ENCODE data around the gene SYNE2. TPM values are rescaled to one million over a fixed set of nuclear protein-coding genes. Genes with fewer than 3 reads are reported as not detected.

The SYNE2 gene
- total RNA-seq, 1 experiment from 2014 or later = 16.0 TPM

DNA sequence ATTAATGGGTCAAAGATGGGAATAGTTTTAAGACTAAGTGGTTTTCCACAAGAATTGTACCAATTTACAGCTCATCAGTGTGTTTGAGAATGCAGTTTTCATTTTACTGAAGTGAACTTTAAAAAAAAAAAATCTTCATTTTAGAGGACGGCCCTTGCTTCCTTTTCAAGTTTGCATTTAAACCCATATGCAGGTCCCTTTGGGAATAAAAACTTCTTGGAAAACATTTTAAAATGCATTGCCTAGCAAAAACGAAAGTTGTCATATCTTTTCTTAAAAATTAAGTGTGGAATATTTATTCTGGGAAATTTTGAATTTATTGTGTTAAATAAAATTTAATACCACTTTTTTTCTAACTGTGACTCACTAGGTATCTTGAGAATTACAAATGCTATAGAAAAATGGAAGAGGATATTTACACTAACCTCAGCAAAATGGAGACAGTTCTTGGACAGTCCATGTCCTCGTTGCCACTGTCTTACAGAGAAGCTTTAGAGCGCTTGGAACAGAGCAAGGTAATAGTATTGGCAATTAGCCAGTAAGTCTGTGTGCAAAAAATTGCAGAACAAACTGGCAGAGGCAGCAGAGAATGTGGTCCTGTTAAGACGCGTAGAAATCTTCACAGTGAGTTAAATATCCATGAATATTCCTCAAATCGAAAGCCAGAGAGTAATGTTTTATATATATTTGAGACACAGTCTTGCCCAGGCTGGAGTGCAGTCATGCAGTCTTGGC, 209.7 kb downstream of the SYNE2 start:
- ChIA-PET CTCF (no interaction called here), POLR2A (ENCODE audit: unreplicated experiment) (interaction anchor here (0.6 kb wide), 1 partner anchor 281 kb away, joined by 4 read pairs; no protein-coding TSS in a partner anchor)
- no peak overlapping the region for H2AFZ ChIP-seq (ENCODE audit: low read length)
- peaks cover 25% of the 10 kb centered on the region for H3K4me1 ChIP-seq (ENCODE audit: insufficient read depth, low read length)
- no peak overlapping the region for H3K4me2 ChIP-seq (ENCODE audit: low read length)
- H3K27ac ChIP-seq (ENCODE audit: low read length) = no peak overlapping the region
- H3K79me2 ChIP-seq (ENCODE audit: low read length) = no peaks in the 10 kb centered on the region
- H4K20me1 ChIP-seq (ENCODE audit: low read length) = no peaks in the 10 kb centered on the region
- no peaks in the 10 kb centered on the region for H3K27me3 ChIP-seq (ENCODE audit: low read length)
- H3F3A ChIP-seq (ENCODE audit: low read length, unreplicated experiment) = no peaks in the 10 kb centered on the region
- TF ChIP-seq EZH2 (IDR thresholded peaks at IDR 0.05; ENCODE audit: low read length, unreplicated experiment) (no peak), EZH2phosphoT487 (IDR thresholded peaks at IDR 0.05; ENCODE audit: borderline replicate concordance, low read length) (no peak), CTCF (conservative IDR thresholded peaks at IDR 0.05; ENCODE audit: low read depth, low read length) (no peak)
- no peak overlapping the region for H3K9ac ChIP-seq (ENCODE audit: low read length)
- no TSS peak for BruUV-seq (replicated peaks)
- no peaks in the 10 kb centered on the region for H3K36me3 ChIP-seq (ENCODE audit: low read depth, low read length)
- no peaks in the 10 kb centered on the region for H3K9me2 ChIP-seq (replicated peaks; ENCODE audit: low read length)
- DNase-seq = no peak
- no peak for ATAC-seq
- H3K9me3 ChIP-seq (ENCODE audit: low read length) = no peaks in the 10 kb centered on the region
- intact Hi-C loops (cut with micrococcal nuclease) = no loop called here
- H3K4me3 ChIP-seq (ENCODE audit: low read length) = no peak overlapping the region

GRCh38 chr14:64064447-64064846, 211.6 kb downstream of the SYNE2 start:
- Histone ChIP-seq H3F3A (ENCODE audit: low read length, unreplicated experiment) (no peaks in the 10 kb centered on the region), H3K4me2 (ENCODE audit: low read length) (no peak overlapping the region), H2AFZ (ENCODE audit: low read length) (no peak overlapping the region), H3K79me2 (ENCODE audit: low read length) (no peaks in the 10 kb centered on the region), H3K9me2 (replicated peaks; ENCODE audit: low read length) (no peaks in the 10 kb centered on the region), H3K9me3 (ENCODE audit: low read length) (no peaks in the 10 kb centered on the region), H4K20me1 (ENCODE audit: low read length) (no peaks in the 10 kb centered on the region), H3K9ac (ENCODE audit: low read length) (no peak overlapping the region), H3K4me3 (ENCODE audit: low read length) (no peak overlapping the region), H3K4me1 (ENCODE audit: insufficient read depth, low read length) (peaks cover 25% of the 10 kb centered on the region), H3K36me3 (ENCODE audit: low read depth, low read length) (no peaks in the 10 kb centered on the region), H3K27ac (ENCODE audit: low read length) (no peak overlapping the region), H3K27me3 (ENCODE audit: low read length) (no peaks in the 10 kb centered on the region)
- intact Hi-C loops (cut with micrococcal nuclease) = no loop called here
- CTCF ChIA-PET = no interaction called here
- POLR2A ChIA-PET (ENCODE audit: unreplicated experiment) = no interaction called here
- TF ChIP-seq EZH2phosphoT487 (IDR thresholded peaks at IDR 0.05; ENCODE audit: borderline replicate concordance, low read length) (no peak), EZH2 (IDR thresholded peaks at IDR 0.05; ENCODE audit: low read length, unreplicated experiment) (no peak), CTCF (conservative IDR thresholded peaks at IDR 0.05; ENCODE audit: low read depth, low read length) (no peak)
- BruUV-seq (replicated peaks) = no TSS peak
- ATAC-seq (no peak), DNase-seq (no peak)

DNA sequence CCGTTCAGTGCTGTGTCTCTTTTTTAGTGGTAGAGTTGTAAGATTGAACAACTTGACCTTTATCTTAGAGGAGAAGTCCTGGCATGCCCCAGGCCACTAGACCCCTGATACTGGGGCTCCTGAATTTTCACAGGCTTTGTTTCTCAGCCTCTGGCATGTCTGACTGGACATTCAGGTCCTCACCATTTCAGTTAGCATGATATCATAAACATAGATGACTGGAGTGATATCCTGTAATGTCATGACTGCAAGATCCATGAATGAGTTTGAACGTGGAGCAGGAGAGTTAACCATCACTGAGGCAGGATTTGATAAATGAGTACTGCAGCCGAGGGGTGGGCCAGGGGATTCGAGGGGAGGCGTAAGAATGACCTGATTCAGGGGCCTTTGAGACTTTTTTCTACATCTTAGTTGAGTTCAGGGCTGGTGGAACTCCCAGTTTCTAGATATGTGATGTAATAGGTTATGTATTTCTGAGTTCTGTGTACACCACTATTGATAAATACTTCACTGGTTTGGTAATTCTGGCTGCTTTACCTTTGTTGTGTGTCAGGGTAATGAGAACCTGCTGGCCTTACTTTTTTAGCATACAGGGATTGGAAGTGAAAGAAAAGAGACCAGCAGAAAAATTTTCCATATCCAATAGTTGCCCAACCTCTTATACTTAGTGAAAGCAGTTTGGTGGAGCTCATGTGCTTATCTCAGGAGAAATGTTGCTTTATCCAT, 217.0 kb downstream of the SYNE2 start:
- Histone ChIP-seq H3K27ac (ENCODE audit: low read length) (no peak overlapping the region), H2AFZ (ENCODE audit: low read length) (no peak overlapping the region), H3K9ac (ENCODE audit: low read length) (no peak overlapping the region), H3K36me3 (ENCODE audit: low read depth, low read length) (no peaks in the 10 kb centered on the region), H3K9me3 (ENCODE audit: low read length) (no peaks in the 10 kb centered on the region), H3K27me3 (ENCODE audit: low read length) (no peaks in the 10 kb centered on the region), H4K20me1 (ENCODE audit: low read length) (no peaks in the 10 kb centered on the region), H3K9me2 (replicated peaks; ENCODE audit: low read length) (no peaks in the 10 kb centered on the region), H3K4me1 (ENCODE audit: insufficient read depth, low read length) (peaks cover 9% of the 10 kb centered on the region), H3K4me3 (ENCODE audit: low read length) (no peak overlapping the region), H3K4me2 (ENCODE audit: low read length) (no peak overlapping the region), H3F3A (ENCODE audit: low read length, unreplicated experiment) (no peaks in the 10 kb centered on the region), H3K79me2 (ENCODE audit: low read length) (no peaks in the 10 kb centered on the region)
- no TSS peak for BruUV-seq (replicated peaks)
- no peak for DNase-seq
- no peak for ATAC-seq
- ChIA-PET POLR2A (ENCODE audit: unreplicated experiment) (no interaction called here), CTCF (no interaction called here)
- intact Hi-C loops (cut with micrococcal nuclease) = no loop called here
- no peak for TF ChIP-seq EZH2 (IDR thresholded peaks at IDR 0.05; ENCODE audit: low read length, unreplicated experiment)
- TF ChIP-seq CTCF (conservative IDR thresholded peaks at IDR 0.05; ENCODE audit: low read depth, low read length) = no peak
- TF ChIP-seq EZH2phosphoT487 (IDR thresholded peaks at IDR 0.05; ENCODE audit: borderline replicate concordance, low read length) = no peak

All from PC-3 (cell line).